Measurements from ENCODE around the gene PEDS1. TPM values are rescaled to one million over a fixed set of nuclear protein-coding genes. Genes with fewer than 3 reads are reported as not detected.

The PEDS1 gene
- total and polyA plus RNA-seq, 2 of the 13 experiments (the other 11 are each of a cell fraction or from before 2014, with no cell fraction given): 30.5 to 93.9 TPM

GRCh38 chr20:50112512-50113419 lies 40.8 kb downstream of the PEDS1 start, which contains the start of gene UBE2V1 (continued):
- no peak for TF ChIP-seq ZNF280D (CRISPR knock-in tag; IDR thresholded peaks at IDR 0.05)
- TF ChIP-seq ZNF292 (CRISPR knock-in tag; IDR thresholded peaks at IDR 0.05; ENCODE audit: borderline replicate concordance, low read depth): peak; percentile 59; the same call in 1 of the 2 replicates
- TF ChIP-seq HNRNPH1 (optimal IDR thresholded peaks at IDR 0.05; ENCODE audit: low read depth, low read length): peak; percentile 32
- no peak for TF ChIP-seq GTF2F1 (IDR thresholded peaks at IDR 0.05; ENCODE audit: low read length)
- peak; percentile 94 for TF ChIP-seq HOXA3 (CRISPR knock-in tag; IDR thresholded peaks at IDR 0.05)
- TF ChIP-seq AHR (CRISPR knock-in tag; IDR thresholded peaks at IDR 0.05): 0 out of 2 replicates have a peak, but pooled peaks have one; percentile 78
- TF ChIP-seq GLI4 (CRISPR knock-in tag; IDR thresholded peaks at IDR 0.05; ENCODE audit: borderline replicate concordance): peak; percentile 92; the same call in 1 of the 2 replicates
- peak; percentile 78 for TF ChIP-seq ZSCAN31 (CRISPR knock-in tag; IDR thresholded peaks at IDR 0.05; ENCODE audit: low read depth)
- TF ChIP-seq ZMAT5 (CRISPR knock-in tag; IDR thresholded peaks at IDR 0.05; ENCODE audit: borderline replicate concordance, low read depth): no peak; the same call in 1 of the 2 replicates
- peak; percentile 84 for TF ChIP-seq ZNF768 (CRISPR knock-in tag; IDR thresholded peaks at IDR 0.05)
- no peak; the same call in 1 of the 2 replicates for TF ChIP-seq GPN1 (CRISPR knock-in tag; IDR thresholded peaks at IDR 0.05; ENCODE audit: borderline replicate concordance)
- TF ChIP-seq FOXK2 (IDR thresholded peaks at IDR 0.05): no peak
- TF ChIP-seq ZSCAN12 (CRISPR knock-in tag; IDR thresholded peaks at IDR 0.05): no peak
- no peak for TF ChIP-seq STAT5B (CRISPR knock-in tag; IDR thresholded peaks at IDR 0.05)
- TF ChIP-seq ZNF607 (CRISPR knock-in tag; IDR thresholded peaks at IDR 0.05; ENCODE audit: borderline replicate concordance): peak; percentile 84; the same call in 1 of the 2 replicates
- TF ChIP-seq ZNF205 (CRISPR knock-in tag; IDR thresholded peaks at IDR 0.05): peak; percentile 48; the same call in 1 of the 2 replicates
- TF ChIP-seq KLF15 (CRISPR knock-in tag; IDR thresholded peaks at IDR 0.05; ENCODE audit: borderline replicate concordance): 0 out of 2 replicates have a peak, but pooled peaks have one; percentile 59
- no peak for TF ChIP-seq ZNF337 (CRISPR knock-in tag; IDR thresholded peaks at IDR 0.05; ENCODE audit: borderline replicate concordance, low read depth)
- TF ChIP-seq DBP (CRISPR knock-in tag; IDR thresholded peaks at IDR 0.05; ENCODE audit: not compliant biosample characterization): peak; percentile 58
- peak; percentile 99; the same call in 1 of the 2 replicates for TF ChIP-seq ZNF558 (CRISPR knock-in tag; IDR thresholded peaks at IDR 0.05; ENCODE audit: borderline replicate concordance)
- TF ChIP-seq DMTF1 (CRISPR knock-in tag; IDR thresholded peaks at IDR 0.05): no peak

All from HepG2 (cell line).